AG10803 (cell line): ENCODE measurements around the gene TAPBPL.

ENCODE experiments used
- DNase-seq: peaks from one replicate; pipeline ENCODE4 v3.0.0; 2010; ENCODE audit warnings: low read depth
- H3K4me3 ChIP-seq: 2 replicates; pipeline ENCODE4 v1.5.1; 2011; ENCODE audit warnings: mild to moderate bottlenecking, low read length, control low read depth
- CTCF ChIP-seq: conservative IDR thresholded peaks from 2 replicates; pipeline ENCODE4 v1.5.1; 2011; ENCODE audit warnings: mild to moderate bottlenecking, low read length, control low read depth, inconsistent platforms

Gene TAPBPL

GRCh38 chr12:6459004-6459337 is 7.1 kb downstream of the TAPBPL start:
- no peak for TF ChIP-seq CTCF
- no peak overlapping the region for H3K4me3 ChIP-seq
- DNase-seq: no peak

GRCh38 chr12:6460751-6461371 is 9.0 kb downstream of the TAPBPL start:
- TF ChIP-seq CTCF: no peak
- no peak overlapping the region for H3K4me3 ChIP-seq

GRCh38 chr12:6461401-6462233 is 9.8 kb downstream of the TAPBPL start:
- no peak for DNase-seq
- no peak overlapping the region for H3K4me3 ChIP-seq
- no peak for TF ChIP-seq CTCF

More at GRCh38 chr12:6460751-6461371, 9.0 kb downstream of the TAPBPL start:
- DNase-seq: no peak

GRCh38 chr12:6462234-6462995 is 10.6 kb downstream of the TAPBPL start:
- TF ChIP-seq CTCF: no peak
- no peak for DNase-seq
- no peak overlapping the region for H3K4me3 ChIP-seq

GRCh38 chr12:6463216-6463615 is 11.4 kb downstream of the TAPBPL start:
- H3K4me3 ChIP-seq: no peak overlapping the region
- no peak for DNase-seq

GRCh38 chr12:6463858-6464257 is 12.0 kb downstream of the TAPBPL start:
- DNase-seq: no peak
- no peak for TF ChIP-seq CTCF
- H3K4me3 ChIP-seq: no peak overlapping the region

More at GRCh38 chr12:6463216-6463615, 11.4 kb downstream of the TAPBPL start:
- no peak for TF ChIP-seq CTCF

- DNase-seq: no peak
- no peak for TF ChIP-seq CTCF
- H3K4me3 ChIP-seq: no peak overlapping the region
Observed at GRCh38 chr12:6464531-6464930, 12.7 kb downstream of the TAPBPL start.
